HG03469 (cell line): ENCODE data around the gene MRC2.

Source experiments
- ATAC-seq: cut with Tn5 transposase; IDR thresholded peaks from one replicate; pipeline ENCODE4 v1.9.1; 2021; ENCODE audit warnings: mild to moderate bottlenecking, moderate library complexity, moderate number of reproducible peaks; ENCODE audit not compliant: unreplicated experiment

MRC2 gene

GRCh38 chr17:62658136-62658920 lies 30.9 kb downstream of the MRC2 start:
- no peak for ATAC-seq

GRCh38 chr17:62660629-62661118 lies 33.2 kb downstream of the MRC2 start:
- ATAC-seq = no peak

GRCh38 chr17:62661337-62661736 lies 33.9 kb downstream of the MRC2 start:
- ATAC-seq = no peak

- no peak for ATAC-seq
Measured at GRCh38 chr17:62662855-62663254, 35.4 kb downstream of the MRC2 start.

- no peak for ATAC-seq
Measured at GRCh38 chr17:62663304-62663703, 35.8 kb downstream of the MRC2 start.

- no peak for ATAC-seq
Measured at GRCh38 chr17:62664336-62665120, 37.1 kb downstream of the MRC2 start.

GRCh38 chr17:62665599-62665998 lies 38.1 kb downstream of the MRC2 start:
- ATAC-seq = no peak

GRCh38 chr17:62666061-62666800 lies 38.8 kb downstream of the MRC2 start:
- ATAC-seq = no peak

GRCh38 chr17:62666801-62667591 lies 39.5 kb downstream of the MRC2 start:
- no peak for ATAC-seq

GRCh38 chr17:62668091-62668804 lies 40.8 kb downstream of the MRC2 start:
- ATAC-seq = no peak

GRCh38 chr17:62670202-62670821 lies 42.8 kb downstream of the MRC2 start:
- ATAC-seq = no peak

- no peak for ATAC-seq
Measured at GRCh38 chr17:62671553-62671952, 44.1 kb downstream of the MRC2 start.

GRCh38 chr17:62672957-62673356 lies 45.5 kb downstream of the MRC2 start:
- no peak for ATAC-seq

GRCh38 chr17:62673614-62674362 lies 46.3 kb downstream of the MRC2 start:
- ATAC-seq = no peak

GRCh38 chr17:62674363-62674739 lies 46.9 kb downstream of the MRC2 start:
- ATAC-seq = no peak

GRCh38 chr17:62674841-62675240 lies 47.4 kb downstream of the MRC2 start:
- ATAC-seq = no peak

GRCh38 chr17:62675260-62675659 lies 47.8 kb downstream of the MRC2 start:
- ATAC-seq = no peak

- no peak for ATAC-seq
Measured at GRCh38 chr17:62675701-62676100, 48.2 kb downstream of the MRC2 start.
